Stimulated activated naive CD4-positive, alpha-beta T cell treated with Interleukin-2 at 50 U/mL for 16 hours (primary cell): ENCODE measurements around the gene ZNF304.

ENCODE experiments used
- DNase-seq: peaks from one replicate; lab custom pipeline; 2025; lab: John Stamatoyannopoulos, UW

ZNF304 gene

GRCh38 chr19:57350877-57351805 lies at the start of gene ZNF304:
Gene ZNF304, plus strand, starts transcription at chr19:57351271. Its CDS starts 394 bp downstream, at chr19:57351665.
- peak; percentile 81 for DNase-seq

DNA sequence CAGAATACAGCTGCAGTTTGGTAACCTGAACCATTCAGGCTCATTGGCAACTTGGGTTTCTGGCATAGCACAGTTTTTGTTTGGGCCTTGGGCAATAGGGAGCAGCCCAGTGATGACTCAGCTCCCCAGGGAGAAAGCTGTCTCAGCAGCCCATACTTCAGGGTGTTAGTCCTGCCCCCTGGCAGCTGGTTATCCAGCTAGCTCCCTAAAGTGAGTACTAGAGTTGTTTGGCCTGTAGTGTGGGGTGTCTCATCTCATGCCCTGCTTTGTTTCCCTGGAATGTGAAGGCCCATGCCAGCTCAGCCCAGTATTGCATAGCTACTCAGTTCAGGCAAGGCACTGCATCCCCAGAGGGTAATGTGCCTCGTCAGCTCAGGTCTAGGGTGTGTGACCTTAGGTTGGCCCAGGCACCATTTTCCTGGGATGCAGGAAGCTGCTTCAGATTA lies 49.0 kb upstream of the ZNF304 start:
- DNase-seq, result no peak

DNA sequence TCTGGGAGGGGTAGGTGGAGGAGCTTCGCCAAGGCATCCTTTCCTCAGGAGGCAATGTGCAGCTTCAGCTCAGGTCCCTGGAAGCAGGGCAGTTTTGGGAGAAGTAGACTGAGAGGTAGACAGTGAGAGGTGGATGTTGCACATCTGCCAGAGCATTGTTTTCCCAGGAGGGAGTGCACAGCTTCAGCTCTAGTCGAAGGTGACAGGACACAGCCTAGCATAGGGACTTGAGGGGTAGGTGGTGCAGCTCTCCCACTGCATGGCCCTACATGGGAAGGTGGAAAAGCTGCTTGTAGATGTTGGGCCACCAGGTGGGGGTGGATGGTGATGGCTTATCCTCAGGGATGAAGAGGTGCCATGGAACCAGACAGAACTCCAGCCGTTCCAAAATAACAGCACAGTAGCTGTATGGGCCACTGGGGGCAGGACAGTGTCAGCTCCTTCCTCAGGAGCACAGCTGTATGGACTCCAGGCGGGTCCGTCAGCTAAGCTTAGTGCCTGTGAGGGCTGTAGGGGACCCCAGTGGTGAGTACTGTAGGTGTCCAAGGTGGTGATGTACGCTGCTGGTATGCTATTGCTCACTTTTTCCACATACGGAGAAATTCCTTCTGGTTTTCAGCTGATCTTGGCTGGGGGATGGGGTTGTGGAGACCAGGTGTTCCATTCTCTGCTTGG lies 48.2 kb upstream of the ZNF304 start:
- no peak for DNase-seq

DNA sequence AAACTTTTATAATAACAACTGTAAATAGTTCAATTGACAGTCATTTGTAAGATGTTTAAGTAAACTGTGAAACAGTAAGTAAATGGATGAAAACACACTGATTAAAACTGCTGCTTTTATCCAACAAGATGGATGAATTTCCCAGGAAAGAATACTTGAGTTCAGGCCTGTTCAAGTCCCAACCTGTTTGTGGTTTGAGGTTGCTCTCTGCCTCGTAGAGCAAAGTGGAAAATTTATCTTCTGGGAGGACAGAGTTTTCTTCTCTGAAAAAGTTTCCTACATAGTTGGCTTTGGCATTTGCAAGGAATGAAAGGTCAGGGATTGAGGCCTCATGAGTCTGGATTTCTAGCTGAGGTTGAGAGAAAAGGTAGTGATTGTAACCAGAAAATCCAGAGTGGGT lies 46.0 kb upstream of the ZNF304 start:
- no peak for DNase-seq

- no peak for DNase-seq
Measured at GRCh38 chr19:57308514-57308913, 42.6 kb upstream of the ZNF304 start.

GRCh38 chr19:57310792-57311191 lies 40.3 kb upstream of the ZNF304 start:
- no peak for DNase-seq

DNA sequence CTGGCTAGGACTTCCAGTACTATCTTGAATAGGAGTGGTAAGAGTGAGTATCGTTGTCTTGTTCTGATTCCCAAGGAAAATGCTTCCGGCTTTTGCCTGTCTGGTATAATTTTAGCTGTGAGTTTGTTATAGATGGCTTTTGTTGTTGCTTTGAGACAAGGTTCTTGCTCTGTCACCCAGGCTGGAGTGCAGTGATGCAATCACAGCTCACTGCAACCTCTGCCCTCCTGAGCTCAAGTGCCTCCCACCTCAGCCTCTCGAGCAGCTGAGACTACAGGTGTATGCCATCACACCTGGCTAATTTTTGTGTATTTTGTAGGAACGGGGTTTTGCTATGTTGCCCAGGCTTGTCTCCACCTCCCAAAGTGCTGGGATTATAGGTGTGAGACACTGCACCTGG lies 36.9 kb upstream of the ZNF304 start:
- no peak for DNase-seq

GRCh38 chr19:57317503-57317902 lies 33.6 kb upstream of the ZNF304 start:
- DNase-seq, result no peak

DNA sequence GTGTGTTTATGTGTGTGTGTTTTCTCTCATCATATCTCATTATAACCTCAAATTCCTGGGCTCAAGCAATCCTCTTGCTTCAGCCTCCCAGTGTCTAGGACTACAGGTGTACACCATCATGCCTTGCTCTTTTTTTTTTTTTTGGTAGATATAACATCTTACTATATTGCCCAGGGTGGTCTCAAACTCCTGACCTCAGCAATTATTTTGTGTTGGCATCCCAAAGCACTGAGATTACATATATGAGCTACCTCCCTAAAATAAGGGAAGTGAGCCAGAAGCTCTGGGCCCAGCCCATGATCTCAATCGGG lies 31.2 kb upstream of the ZNF304 start:
- no peak for DNase-seq

GRCh38 chr19:57320180-57321084 lies 30.6 kb upstream of the ZNF304 start, which contains the start of gene ZNF543:
Gene ZNF543, plus strand, starts transcription at chr19:57320472. Its CDS starts 382 bp downstream, at chr19:57320854.
- DNase-seq, result peak; percentile 92

- DNase-seq, result no peak
Measured at GRCh38 chr19:57321116-57321515, 30.0 kb upstream of the ZNF304 start.

DNA sequence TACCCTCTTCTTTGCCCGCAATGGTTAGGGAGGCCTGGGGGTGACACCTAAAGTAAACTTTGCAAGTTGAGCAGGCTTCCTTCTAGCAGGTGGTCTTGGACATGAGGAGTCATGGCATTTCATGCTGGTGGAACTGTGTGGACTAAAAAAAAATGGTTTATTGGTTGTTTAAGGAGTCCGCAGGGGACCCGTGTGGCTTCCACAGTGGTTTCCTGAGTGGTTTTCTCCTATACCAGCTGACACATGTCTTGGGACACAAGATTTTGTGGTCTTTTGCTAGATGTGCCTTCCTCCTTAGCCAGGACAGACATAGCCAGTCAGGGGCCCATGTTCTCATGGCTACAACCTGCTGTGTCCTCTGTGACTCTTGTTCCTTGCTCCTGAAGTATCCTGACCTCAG lies 29.3 kb upstream of the ZNF304 start:
- DNase-seq, result no peak

DNA sequence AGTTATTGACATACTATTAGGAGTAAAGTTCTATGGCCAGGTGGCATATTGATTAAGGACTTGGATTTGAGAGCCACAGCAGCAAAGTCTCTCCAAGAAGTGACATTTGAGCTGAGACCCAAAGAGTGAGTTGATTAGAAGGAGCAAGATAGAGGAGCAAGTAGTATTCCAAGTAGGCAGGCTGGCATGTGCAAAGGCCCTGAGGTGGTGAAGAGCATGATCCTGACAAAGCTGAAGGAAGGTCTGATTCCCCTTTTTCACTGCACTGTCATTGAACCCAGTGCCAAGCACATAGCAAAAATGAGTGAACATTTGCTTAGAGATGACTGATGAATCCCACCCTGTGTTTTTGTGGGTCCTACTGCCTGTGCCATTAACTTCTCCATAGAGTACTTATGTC lies 26.1 kb upstream of the ZNF304 start:
- no peak for DNase-seq

- no peak for DNase-seq
Measured at GRCh38 chr19:57327993-57328392, 23.1 kb upstream of the ZNF304 start.

GRCh38 chr19:57334191-57334590 lies 16.9 kb upstream of the ZNF304 start:
- DNase-seq, result no peak

GRCh38 chr19:57338877-57339276 lies 12.2 kb upstream of the ZNF304 start:
- DNase-seq, result no peak

DNA sequence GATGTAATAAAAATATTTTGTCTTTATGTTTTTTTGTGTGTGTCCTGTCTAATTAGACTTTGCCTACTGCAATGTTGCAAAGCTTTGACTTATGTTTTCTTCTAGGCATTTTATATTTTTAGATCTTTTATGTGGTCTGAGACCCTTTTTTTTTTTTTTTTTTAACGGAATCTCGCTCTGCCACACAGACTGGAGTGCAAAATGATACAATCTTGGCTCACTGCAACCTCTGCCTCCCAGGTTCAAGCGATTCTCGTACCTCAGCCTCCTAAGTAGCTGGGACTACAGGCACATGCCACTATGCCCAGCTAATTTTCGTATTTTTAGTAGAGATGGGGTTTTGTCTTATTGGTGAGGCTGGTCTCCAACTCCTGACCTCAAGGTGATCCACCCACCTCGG lies 8.5 kb upstream of the ZNF304 start:
- no peak for DNase-seq

GRCh38 chr19:57348136-57348535 lies 2.9 kb upstream of the ZNF304 start:
- DNase-seq, result no peak

DNA sequence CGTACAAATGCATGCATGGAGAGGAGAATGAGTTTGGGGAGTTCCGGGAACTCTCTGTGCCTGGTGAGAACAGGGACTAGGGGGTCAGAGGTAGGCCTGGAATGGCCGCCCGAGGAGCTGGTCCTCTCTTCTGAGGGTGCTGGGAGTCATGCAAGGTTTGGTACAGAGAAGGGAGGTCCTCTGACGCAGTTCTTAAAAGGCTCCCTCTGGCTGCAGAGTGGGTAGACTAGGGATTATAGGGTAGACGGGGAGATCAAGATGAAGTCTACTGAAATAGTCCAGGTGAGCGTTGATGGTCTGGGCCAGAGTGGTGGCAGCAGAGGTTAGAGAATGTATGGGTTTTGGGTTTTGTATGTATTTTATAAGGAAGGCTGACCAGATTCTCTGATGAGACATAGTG lies 796 bp downstream of the ZNF304 start:
- no peak for DNase-seq

DNA sequence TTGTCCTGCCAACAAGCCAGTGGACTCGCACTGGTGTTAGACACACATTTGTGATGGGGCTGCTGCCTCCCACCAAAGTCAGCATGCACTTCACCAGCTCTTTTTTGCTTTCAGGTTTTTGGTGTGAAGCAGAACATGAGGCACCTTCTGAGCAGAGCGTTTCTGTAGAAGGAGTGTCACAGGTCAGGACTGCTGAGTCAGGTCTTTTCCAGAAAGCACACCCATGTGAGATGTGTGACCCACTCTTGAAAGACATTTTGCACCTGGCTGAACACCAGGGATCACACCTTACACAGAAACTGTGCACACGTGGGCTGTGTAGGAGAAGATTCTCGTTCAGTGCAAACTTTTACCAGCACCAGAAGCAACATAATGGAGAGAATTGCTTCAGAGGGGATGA lies 4.8 kb downstream of the ZNF304 start:
- no peak for DNase-seq

DNA sequence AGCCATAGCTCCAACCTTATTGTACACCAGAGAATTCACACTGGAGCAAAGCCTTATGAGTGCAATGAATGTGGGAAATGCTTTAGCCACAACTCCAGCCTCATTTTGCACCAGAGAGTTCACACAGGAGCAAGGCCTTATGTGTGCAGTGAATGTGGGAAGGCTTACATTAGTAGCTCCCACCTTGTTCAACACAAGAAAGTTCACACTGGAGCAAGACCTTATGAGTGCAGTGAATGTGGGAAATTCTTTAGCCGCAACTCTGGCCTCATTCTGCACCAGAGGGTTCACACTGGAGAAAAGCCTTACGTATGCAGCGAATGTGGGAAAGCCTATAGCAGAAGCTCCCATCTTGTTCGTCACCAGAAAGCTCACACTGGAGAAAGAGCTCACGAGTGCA lies 6.3 kb downstream of the ZNF304 start:
- DNase-seq, result no peak

GRCh38 chr19:57359300-57359699 lies 8.2 kb downstream of the ZNF304 start:
- no peak for DNase-seq
